Nephron (organoid): Measurements from ENCODE around the gene RERG.

Experiments used
- H3K27ac Mint-ChIP-seq, 3 experiments: 2 replicates each; pipeline ENCODE4 v1.8.0; 2020; ENCODE audit warnings: mixed read lengths in 3 of 3, mild to moderate bottlenecking in 2 of 3, moderate library complexity in 1 of 3
- H3K27me3 Mint-ChIP-seq: 2 replicates; pipeline ENCODE4 v1.8.0; 2021; ENCODE audit warnings: low read depth, mild to moderate bottlenecking, moderate library complexity, mixed read lengths
- H3K36me3 Mint-ChIP-seq: 2 replicates; pipeline ENCODE4 v1.8.0; 2020; ENCODE audit warnings: low read depth, mixed read lengths
- H3K4me1 Mint-ChIP-seq: 2 replicates; pipeline ENCODE4 v1.8.0; 2020; ENCODE audit warnings: mixed read lengths
- H3K4me3 Mint-ChIP-seq, 3 experiments: 2 replicates each; pipeline ENCODE4 v1.8.0; 2020; ENCODE audit warnings: mild to moderate bottlenecking in 3 of 3, mixed read lengths in 3 of 3, moderate library complexity in 2 of 3
- H3K9me3 Mint-ChIP-seq: 2 replicates; pipeline ENCODE4 v1.8.0; 2020; ENCODE audit warnings: mixed read lengths
- CTCF ChIP-seq, 3 experiments: fragments of 200-600 bp; sonication (generic); IDR thresholded peaks; one replicate each; pipeline ENCODE4 v1.5.0; 2021; ENCODE audit warnings: antibody characterized with exemption in 3 of 3; ENCODE audit not compliant: unreplicated experiment in 3 of 3

The RERG gene

GRCh38 chr12:15216036-15216889 is 5.0 kb downstream of the RERG start:
- Mint-ChIP-seq H3K27me3 (peaks cover 4% of the 10 kb centered on the region), H3K9me3 (no peaks in the 10 kb centered on the region), H3K4me1 (peaks cover 31% of the 10 kb centered on the region), H3K27ac (peak overlapping the region in 2 of 3 experiments; percentile 10 to 39), H3K4me3 (no peak overlapping the region), H3K36me3 (no peaks in the 10 kb centered on the region)
- no peak for TF ChIP-seq CTCF (IDR thresholded peaks at IDR 0.05; ENCODE audit: unreplicated experiment in 3 of 3)

GRCh38 chr12:15214851-15215601 is 6.2 kb downstream of the RERG start:
- H3K4me1 Mint-ChIP-seq = peaks cover 33% of the 10 kb centered on the region
- H3K36me3 Mint-ChIP-seq = no peaks in the 10 kb centered on the region
- no peaks in the 10 kb centered on the region for H3K27me3 Mint-ChIP-seq
- H3K4me3 Mint-ChIP-seq = no peak overlapping the region
- peak overlapping the region; percentile 7 to 23 (median 11) for H3K27ac Mint-ChIP-seq
- no peak for TF ChIP-seq CTCF (IDR thresholded peaks at IDR 0.05; ENCODE audit: unreplicated experiment in 3 of 3)
- H3K9me3 Mint-ChIP-seq = no peaks in the 10 kb centered on the region

GRCh38 chr12:15212930-15213329 is 8.3 kb downstream of the RERG start:
- H3K36me3 Mint-ChIP-seq = no peaks in the 10 kb centered on the region
- no peak for TF ChIP-seq CTCF (IDR thresholded peaks at IDR 0.05; ENCODE audit: unreplicated experiment in 3 of 3)
- H3K4me3 Mint-ChIP-seq = peak overlapping the region in 1 of 3 experiments; percentile 28
- H3K9me3 Mint-ChIP-seq = no peaks in the 10 kb centered on the region
- H3K27me3 Mint-ChIP-seq = no peaks in the 10 kb centered on the region
- peaks cover 36% of the 10 kb centered on the region for H3K4me1 Mint-ChIP-seq
- peak overlapping the region; percentile 64 to 88 (median 80) for H3K27ac Mint-ChIP-seq

GRCh38 chr12:15209782-15210181 is 11.4 kb downstream of the RERG start:
- no peaks in the 10 kb centered on the region for H3K27me3 Mint-ChIP-seq
- peak overlapping the region in 2 of 3 experiments; percentile 7 to 21 for H3K27ac Mint-ChIP-seq
- no peak overlapping the region for H3K4me3 Mint-ChIP-seq
- TF ChIP-seq CTCF (IDR thresholded peaks at IDR 0.05; ENCODE audit: unreplicated experiment in 3 of 3) = no peak
- H3K9me3 Mint-ChIP-seq = peaks cover under 1% of the 10 kb centered on the region
- H3K4me1 Mint-ChIP-seq = peaks cover 54% of the 10 kb centered on the region
- H3K36me3 Mint-ChIP-seq = peaks cover 7% of the 10 kb centered on the region

GRCh38 chr12:15208871-15209656 is 12.2 kb downstream of the RERG start:
- TF ChIP-seq CTCF (IDR thresholded peaks at IDR 0.05; ENCODE audit: unreplicated experiment in 3 of 3) = no peak
- Mint-ChIP-seq H3K27me3 (no peaks in the 10 kb centered on the region), H3K4me1 (peaks cover 56% of the 10 kb centered on the region), H3K27ac (peak overlapping the region in 2 of 3 experiments; percentile 7 to 26), H3K36me3 (peaks cover 11% of the 10 kb centered on the region), H3K9me3 (peaks cover 5% of the 10 kb centered on the region), H3K4me3 (no peak overlapping the region)
